Uterus (tissue), 2 donors: ENCODE data around the gene SLC39A6.

Experiments
- POLR2A ChIP-seq, 2 donors: fragments of 450-650 bp; IDR thresholded peaks; one replicate each; pipeline ENCODE4 v1.6.1; 2016; ENCODE audit warnings: antibody characterized with exemption in 2 of 2, mild to moderate bottlenecking in 1 of 2, moderate library complexity in 1 of 2
- TF ChIP-seq, protein P1 (sequence below), 4 experiments: fragments of 200-600 bp in 2 of 4; fragments of 450-650 bp in 2 of 4; sonication (generic) in 2 of 4; IDR thresholded peaks; one replicate each; pipeline ENCODE4 v1.5.1; 2016 to 2019; ENCODE audit warnings: antibody characterized with exemption in 4 of 4, mild to moderate bottlenecking in 2 of 4, moderate library complexity in 1 of 4

DNA sequence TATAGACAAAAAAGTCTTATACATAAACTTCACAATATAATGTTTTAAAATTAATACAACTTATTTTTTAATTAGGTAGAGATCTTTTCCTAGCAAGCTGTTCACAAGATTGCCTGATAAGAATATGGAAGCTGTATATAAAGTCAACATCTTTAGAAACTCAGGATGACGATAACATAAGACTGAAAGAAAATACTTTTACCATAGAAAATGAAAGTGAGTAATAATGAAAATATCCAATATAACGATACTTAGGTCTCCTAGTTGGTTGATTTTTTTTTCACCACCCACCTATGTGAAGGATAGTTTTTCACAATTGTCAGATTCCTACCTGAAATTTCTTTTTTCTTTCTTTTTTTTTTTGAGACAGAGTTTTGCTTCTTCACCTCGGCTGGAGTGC is 13.6 kb upstream of the SLC39A6 start:
- TF ChIP-seq, protein P1, sequence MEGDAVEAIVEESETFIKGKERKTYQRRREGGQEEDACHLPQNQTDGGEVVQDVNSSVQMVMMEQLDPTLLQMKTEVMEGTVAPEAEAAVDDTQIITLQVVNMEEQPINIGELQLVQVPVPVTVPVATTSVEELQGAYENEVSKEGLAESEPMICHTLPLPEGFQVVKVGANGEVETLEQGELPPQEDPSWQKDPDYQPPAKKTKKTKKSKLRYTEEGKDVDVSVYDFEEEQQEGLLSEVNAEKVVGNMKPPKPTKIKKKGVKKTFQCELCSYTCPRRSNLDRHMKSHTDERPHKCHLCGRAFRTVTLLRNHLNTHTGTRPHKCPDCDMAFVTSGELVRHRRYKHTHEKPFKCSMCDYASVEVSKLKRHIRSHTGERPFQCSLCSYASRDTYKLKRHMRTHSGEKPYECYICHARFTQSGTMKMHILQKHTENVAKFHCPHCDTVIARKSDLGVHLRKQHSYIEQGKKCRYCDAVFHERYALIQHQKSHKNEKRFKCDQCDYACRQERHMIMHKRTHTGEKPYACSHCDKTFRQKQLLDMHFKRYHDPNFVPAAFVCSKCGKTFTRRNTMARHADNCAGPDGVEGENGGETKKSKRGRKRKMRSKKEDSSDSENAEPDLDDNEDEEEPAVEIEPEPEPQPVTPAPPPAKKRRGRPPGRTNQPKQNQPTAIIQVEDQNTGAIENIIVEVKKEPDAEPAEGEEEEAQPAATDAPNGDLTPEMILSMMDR (IDR thresholded peaks at IDR 0.05) = no peak
- TF ChIP-seq POLR2A (IDR thresholded peaks at IDR 0.05) = no peak
